Hindlimb muscle (tissue), 1 donor: ENCODE data around the gene TLL2. TPM values are rescaled to one million over a fixed set of nuclear protein-coding genes. Genes with fewer than 3 reads are reported as not detected.

Source experiments
- DNase-seq: peaks from one replicate; pipeline ENCODE4 v3.0.0-alpha.2; 2013
- polyA plus RNA-seq: library from polyadenylated mRNA; unstranded; fragments of 120-200 nt; gene quantifications from one replicate; pipeline ENCODE4 v1.2.1, GENCODE V29; 2013; ENCODE audit not compliant: insufficient read length

Gene TLL2
- polyA plus RNA-seq, 1 donor = 0.72 TPM

DNA sequence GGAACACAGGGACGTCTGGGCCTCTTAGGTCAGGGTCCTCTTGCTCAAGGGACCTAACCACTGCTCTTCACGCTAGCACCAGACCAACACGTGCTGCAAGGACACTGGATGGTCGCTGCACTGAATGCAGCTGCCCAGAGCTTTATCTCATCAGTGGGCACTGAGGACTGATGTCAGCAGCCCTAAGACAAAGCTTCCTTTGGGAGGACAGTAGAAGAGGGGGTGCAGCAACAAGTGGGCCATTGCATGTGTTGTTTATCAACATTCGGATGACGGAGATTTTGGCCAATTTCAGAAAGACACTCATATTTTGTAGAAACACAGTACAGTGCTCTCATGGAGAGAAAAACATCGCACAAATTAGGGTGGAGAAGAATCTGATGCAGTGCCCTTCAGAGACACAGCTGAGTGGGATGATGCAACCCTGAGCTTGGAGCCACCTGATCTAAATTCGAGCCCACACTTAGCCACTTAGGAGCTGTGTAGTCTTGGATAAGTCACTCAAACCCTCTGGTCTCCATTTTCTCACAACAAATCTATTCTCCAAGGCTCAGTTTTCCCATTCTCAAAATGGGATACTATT, 156.6 kb downstream of the TLL2 start:
- DNase-seq = no peak

GRCh38 chr10:96352582-96352981, 161.1 kb downstream of the TLL2 start:
- no peak for DNase-seq

DNA sequence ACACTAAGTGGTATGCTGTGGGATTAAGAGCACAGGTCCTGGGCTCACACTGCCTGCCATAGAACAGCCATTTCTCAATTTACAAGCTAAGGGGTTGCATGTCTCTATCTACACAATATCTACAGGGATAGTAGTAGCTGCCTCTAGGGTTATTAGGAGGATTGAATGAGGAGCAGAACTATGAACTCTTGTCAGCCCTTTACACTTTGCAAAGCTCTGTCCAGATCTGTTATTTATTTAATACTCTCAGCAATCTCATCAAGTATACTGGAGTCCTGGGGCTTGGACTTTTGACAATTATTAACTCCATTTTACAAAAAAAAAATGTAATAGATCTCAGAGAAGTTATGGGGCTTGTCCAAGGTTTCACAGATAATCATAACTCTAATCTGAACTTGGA, 161.7 kb downstream of the TLL2 start:
- no peak for DNase-seq

GRCh38 chr10:96346295-96346694, 167.4 kb downstream of the TLL2 start:
- DNase-seq = no peak

DNA sequence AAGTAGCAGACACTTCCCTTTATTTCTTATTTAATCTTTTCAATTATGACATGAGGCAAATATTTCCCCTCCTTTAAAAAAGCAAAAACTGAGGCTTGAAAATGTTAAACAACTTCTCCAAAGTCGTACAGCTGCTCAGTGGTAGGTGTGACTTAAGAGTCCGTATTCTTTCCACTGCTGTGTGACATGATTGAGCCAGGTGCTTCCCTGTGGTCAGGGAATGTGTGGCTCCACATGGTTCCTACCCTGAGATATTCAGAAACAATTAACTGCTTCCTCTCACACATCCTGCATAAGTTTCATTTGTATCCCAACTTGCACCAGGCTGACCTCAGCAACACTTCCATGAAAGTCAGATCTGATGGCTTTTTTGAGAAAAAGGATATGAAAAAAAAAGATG, 168.5 kb downstream of the TLL2 start:
- peak; percentile 3 for DNase-seq

GRCh38 chr10:96344178-96344577, 169.5 kb downstream of the TLL2 start:
- no peak for DNase-seq

GRCh38 chr10:96342402-96342801, 171.3 kb downstream of the TLL2 start:
- no peak for DNase-seq

DNA sequence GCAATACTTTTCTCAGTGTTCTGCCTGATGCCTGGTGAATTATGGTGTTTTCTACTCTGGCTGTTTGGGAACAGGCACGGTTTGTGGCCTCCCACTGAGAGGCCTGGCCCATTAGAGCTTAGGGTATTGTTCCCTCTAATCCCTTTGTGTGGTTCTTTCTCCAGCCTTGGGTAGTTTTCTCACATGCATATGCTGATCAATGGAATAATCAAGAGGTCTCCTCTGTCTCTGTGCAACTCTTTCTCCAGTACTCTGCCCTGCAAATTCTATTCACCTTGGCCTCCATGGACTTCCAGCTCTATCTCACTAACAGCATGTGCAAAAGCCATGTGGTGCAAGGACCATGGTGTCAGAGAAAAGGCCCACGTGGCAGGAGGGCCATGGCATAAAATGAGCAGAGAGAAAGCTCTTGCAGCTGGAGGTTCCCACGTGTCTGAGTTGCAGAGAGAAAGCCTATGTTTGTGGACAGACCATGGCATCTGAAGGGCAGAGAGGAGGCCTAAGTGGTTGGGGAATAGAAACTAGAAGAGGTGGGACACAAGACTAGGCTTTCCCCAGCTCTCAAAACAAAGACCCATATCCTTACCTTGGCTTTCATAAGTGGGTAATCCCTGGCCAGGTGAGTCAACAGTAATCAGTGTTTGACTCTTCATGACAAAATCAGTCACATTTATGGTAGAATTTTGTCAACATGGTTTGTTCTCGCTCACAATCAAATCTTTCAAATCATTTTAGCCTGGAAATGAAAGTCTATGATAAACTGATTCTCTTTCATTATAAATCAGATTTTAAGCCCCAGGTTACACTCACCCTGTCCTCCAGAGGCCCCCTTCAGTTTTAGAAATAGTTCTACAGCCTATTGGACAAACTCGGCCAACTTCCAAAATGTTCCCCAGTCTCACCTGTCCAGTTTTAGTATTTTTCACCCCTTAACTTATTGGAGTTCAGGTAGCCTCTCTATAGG, 172.2 kb downstream of the TLL2 start:
- DNase-seq = no peak

DNA sequence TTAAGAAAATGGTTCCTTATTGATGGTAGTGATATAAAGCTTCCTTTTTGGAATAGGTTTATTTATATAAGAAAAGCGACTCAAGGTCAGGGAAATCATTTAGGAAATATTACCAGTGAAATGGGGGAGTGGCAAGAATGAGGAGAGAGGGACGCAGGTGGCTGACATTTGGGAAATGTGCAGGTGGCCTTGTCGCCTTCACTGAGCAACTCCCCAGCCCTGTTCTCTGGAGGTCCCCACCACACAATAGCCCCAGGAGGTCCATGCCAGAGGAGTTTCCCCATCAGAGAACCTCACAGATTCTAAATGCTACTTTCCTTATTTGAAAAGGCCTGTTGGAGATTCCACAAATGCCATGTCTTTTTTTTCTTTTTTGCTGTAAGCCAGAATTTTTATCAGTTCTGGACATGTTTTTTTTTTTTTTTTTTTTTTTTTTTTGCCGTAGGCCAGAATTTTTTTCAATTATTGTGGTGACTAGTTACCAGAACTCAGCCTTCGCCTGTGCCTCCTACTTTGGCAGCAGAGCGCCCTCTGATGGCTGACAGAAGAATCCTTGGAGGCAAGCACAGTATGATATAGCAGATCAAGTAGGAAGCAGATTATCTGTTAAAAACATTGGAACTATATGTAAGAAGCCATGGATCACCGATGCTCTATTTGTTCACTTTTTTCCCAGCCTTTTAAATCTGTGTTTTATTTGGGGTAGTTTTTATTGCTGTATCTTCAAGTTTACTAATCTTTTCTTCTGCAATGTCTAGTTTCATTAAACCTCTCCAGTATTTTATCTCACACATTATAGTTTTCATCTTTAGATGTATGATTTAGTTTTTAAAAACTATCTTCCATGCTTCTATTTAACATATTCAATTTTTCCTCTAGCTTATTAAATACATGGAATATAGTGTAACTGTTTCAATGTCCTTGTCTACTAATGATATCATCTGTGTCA, 173.5 kb downstream of the TLL2 start:
- DNase-seq = peak; percentile 18

DNA sequence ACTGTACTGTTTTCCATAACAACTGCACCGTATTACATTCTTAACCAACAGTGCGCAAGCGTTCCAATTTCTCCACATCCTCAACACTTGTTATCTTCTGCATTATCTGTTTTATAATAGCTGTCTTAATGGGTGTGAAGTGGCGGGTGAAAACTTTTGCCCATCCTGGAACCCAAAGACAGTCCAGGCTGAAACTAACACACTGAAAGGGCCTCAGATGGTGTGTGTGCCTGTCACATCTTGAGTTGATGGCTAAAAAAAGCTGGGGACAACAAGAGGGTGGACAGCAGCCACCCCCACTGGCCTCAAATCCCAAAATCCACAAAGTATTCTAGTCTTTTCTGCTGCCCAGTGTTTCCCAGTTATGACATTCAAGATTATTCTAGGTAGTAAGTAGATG, 174.3 kb downstream of the TLL2 start:
- DNase-seq = no peak

- DNase-seq = no peak
These were observed 175.3 kb downstream of the TLL2 start for GRCh38 chr10:96338279-96338925.

DNA sequence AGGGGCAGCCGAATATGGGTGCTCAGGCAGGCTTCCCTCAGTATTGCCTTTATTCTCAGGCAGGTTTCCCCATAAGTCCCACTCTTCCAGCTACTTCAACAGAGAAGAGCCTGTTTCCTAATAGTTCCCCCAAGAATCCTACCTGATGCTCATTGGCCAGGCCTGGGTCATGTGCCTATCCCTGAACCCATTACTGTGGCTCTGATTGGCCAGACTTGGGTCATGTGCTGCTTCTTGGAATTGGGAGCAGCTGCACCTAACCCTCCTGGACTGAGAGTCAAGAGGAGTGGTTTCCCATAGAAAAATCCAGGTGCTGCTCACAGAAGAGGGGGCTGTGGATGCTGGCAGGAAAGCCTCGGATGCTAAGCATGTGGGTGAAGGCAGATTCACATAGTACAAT, 176.6 kb downstream of the TLL2 start:
- no peak for DNase-seq

DNA sequence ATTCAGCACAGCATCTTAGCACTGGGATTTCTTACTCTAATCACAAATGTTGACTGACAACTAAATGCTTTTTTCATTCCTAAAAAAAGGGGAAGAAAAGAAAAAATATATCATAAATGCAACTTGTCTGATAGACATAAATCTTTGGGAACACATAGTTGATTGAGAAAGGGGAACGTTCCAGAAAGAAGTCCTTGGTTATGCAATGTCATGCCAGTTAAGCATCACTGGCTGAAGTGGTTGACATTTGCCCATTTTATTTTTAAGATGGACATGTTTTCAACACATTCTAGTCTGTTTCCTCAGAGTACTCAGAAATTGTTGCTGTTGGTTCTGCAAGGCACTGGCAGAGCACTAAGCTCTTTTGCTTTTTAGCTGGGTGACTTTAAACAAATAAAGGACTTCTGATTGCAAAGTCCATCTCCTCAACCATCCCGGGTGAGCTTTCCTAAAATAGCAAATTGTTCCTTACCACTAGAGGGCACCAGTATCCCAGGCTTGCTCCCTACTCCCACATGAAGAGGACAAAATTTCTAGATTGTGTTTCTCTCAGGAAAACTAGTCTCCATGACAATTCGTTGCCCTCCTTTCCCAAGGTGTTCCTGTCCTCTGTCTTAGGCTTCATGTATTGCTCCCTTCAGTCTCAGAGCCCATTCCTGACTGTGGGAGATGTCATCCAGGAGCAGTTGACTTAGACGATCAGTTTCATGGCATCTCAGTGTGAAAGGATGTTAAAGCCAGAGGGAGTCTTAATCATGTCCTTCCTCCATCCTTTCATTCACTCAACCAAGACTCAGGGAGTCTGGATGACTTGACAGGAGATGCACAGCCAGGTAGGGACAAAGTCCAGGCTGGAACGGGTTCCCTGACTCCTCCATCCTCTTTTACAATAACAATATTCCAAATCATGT, 178.9 kb downstream of the TLL2 start:
- no peak for DNase-seq

- DNase-seq = no peak
These were observed 180.6 kb downstream of the TLL2 start for GRCh38 chr10:96333101-96333500.

DNA sequence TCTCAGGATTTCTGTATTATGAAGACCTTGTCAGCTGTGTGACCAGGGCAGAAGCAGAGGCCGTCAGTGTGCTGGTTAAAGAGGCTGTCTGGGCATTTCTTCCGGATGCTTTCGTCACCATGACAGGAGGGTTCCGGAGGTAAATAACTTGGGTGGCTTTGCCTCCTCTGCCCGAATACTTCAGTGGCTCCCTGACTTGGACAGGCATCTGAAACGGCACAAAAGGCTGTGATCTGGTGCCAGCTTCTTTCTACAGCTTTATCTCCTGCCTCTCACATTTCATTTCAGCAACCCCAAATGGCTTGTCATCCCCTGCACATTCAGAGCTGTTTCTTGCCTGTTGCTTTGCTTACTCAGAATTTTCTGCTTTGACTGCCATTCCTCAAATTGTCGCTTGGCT, 186.3 kb downstream of the TLL2 start:
- no peak for DNase-seq

GRCh38 chr10:96325719-96326373, 187.9 kb downstream of the TLL2 start:
- DNase-seq = no peak

- no peak for DNase-seq
These were observed 189.3 kb downstream of the TLL2 start for GRCh38 chr10:96324447-96324846.

DNA sequence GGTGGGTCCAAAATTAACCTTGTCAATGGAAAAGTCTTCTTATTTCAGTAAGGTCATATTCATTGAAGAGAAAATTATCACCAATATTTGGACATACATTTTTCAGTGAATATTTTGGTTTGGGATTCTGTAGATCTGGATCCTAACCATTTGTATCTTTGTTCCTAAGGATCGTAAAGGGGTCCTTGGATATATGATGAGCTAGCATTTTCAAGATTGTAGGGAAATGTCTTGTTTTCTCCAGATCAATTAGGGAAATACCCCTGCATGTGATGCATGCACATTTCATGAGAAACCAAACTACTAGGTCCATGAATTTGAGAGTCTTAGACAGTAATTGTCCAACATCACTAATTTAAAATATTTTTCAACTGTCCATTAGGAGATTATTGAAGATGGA, 191.5 kb downstream of the TLL2 start:
- no peak for DNase-seq

- no peak for DNase-seq
These were observed 191.9 kb downstream of the TLL2 start for GRCh38 chr10:96321822-96322221.

- DNase-seq = no peak
These were observed 193.8 kb downstream of the TLL2 start for GRCh38 chr10:96319754-96320474.
